DOHH2 (cell line): ENCODE data around the gene OTULINL.

Source experiments
- H3F3A ChIP-seq: fragments of 200-600 bp; sonication (generic), shearing (Covaris generic); 2 replicates; pipeline ENCODE4 v1.6.0; 2016; ENCODE audit warnings: antibody characterized with exemption, mild to moderate bottlenecking; ENCODE audit not compliant: control insufficient read depth, insufficient read depth
- H3K27ac ChIP-seq: fragments of 200-600 bp; sonication (generic); 2 replicates; pipeline ENCODE4 v1.5.1; 2014; ENCODE audit warnings: low read depth, mild to moderate bottlenecking, low read length, moderate library complexity
- H3K27me3 ChIP-seq: fragments of 200-600 bp; sonication (generic); 2 replicates; pipeline ENCODE4 v1.6.1; 2014; ENCODE audit warnings: mild to moderate bottlenecking, low read length, mixed read lengths; ENCODE audit not compliant: control insufficient read depth
- H3K36me3 ChIP-seq: fragments of 200-600 bp; sonication (generic); 2 replicates; pipeline ENCODE4 v1.6.1; 2014; ENCODE audit warnings: mild to moderate bottlenecking, low read length, moderate library complexity, mixed read lengths; ENCODE audit not compliant: control insufficient read depth
- H3K4me1 ChIP-seq: fragments of 200-600 bp; sonication (generic); 2 replicates; pipeline ENCODE4 v1.6.1; 2014; ENCODE audit warnings: mild to moderate bottlenecking, low read length, mixed read lengths; ENCODE audit not compliant: control insufficient read depth
- H3K4me2 ChIP-seq: fragments of 200-600 bp; sonication (generic); 2 replicates; pipeline ENCODE4 v1.6.0; 2014; ENCODE audit warnings: mild to moderate bottlenecking, low read length, moderate library complexity
- H3K4me3 ChIP-seq: fragments of 200-600 bp; sonication (generic); 2 replicates; pipeline ENCODE4 v1.5.1; 2014; ENCODE audit warnings: mild to moderate bottlenecking, low read length, mixed read lengths
- H3K79me2 ChIP-seq: fragments of 200-600 bp; sonication (generic); 2 replicates; pipeline ENCODE4 v1.6.1; 2014; ENCODE audit warnings: mild to moderate bottlenecking, low read length, mixed read lengths; ENCODE audit not compliant: control insufficient read depth
- H3K9me2 ChIP-seq: fragments of 200-600 bp; sonication (generic); replicated peaks from 2 replicates; pipeline ENCODE4 v1.6.1; 2014; ENCODE audit warnings: mild to moderate bottlenecking, low read length, mixed read lengths; ENCODE audit not compliant: control insufficient read depth
- H3K9me3 ChIP-seq: fragments of 200-600 bp; sonication (generic); 2 replicates; pipeline ENCODE4 v1.6.1; 2014; ENCODE audit warnings: antibody characterized with exemption, low read length, mixed read lengths; ENCODE audit not compliant: control insufficient read depth, insufficient read depth
- H4K20me1 ChIP-seq: fragments of 200-600 bp; sonication (generic); 2 replicates; pipeline ENCODE4 v1.6.0; 2014; ENCODE audit warnings: low read depth, mild to moderate bottlenecking, antibody characterized with exemption, low read length, moderate library complexity; ENCODE audit not compliant: control insufficient read depth, insufficient read depth
- EZH2phosphoT487 ChIP-seq: fragments of 200-600 bp; sonication (generic); IDR thresholded peaks from 2 replicates; pipeline ENCODE4 v1.6.1; 2017; ENCODE audit warnings: borderline replicate concordance, mild to moderate bottlenecking, antibody characterized with exemption, low read length, moderate library complexity, mixed read lengths
- TF ChIP-seq, protein P1 (sequence below): fragments of 200-600 bp; sonication (generic); IDR thresholded peaks from one replicate; pipeline ENCODE4 v1.5.1; 2014; ENCODE audit warnings: antibody characterized with exemption, mild to moderate bottlenecking, low read depth, low read length; ENCODE audit not compliant: poor library complexity, severe bottlenecking

Gene OTULINL

DNA sequence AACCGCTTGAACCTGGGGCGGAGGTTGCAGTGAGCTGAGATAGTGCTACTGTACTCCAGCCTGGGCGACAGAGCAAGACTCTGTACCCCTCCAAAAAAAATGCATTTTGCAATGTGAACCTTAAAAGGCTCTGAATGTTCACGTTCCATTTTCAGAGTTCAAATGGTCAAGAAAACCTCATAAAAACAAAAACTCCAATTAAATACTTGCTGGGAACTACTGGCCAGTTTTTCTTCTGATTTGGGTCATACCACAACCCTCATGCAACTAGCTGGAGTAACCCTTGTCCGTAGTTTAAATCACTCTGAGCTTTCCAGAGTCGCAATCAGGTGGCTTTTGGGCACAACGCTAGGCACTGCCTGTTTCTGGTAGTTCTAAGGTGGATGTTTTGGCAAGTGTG lies 2.3 kb upstream of the OTULINL start:
- Histone ChIP-seq H4K20me1 (no peaks in the 10 kb centered on the region), H3K36me3 (no peaks in the 10 kb centered on the region), H3K79me2 (no peaks in the 10 kb centered on the region), H3K4me1 (peaks cover 11% of the 10 kb centered on the region), H3K4me3 (no peak overlapping the region), H3K4me2 (no peak overlapping the region), H3K27ac (no peak overlapping the region), H3K9me3 (no peaks in the 10 kb centered on the region), H3F3A (no peaks in the 10 kb centered on the region), H3K9me2 (no peaks in the 10 kb centered on the region), H3K27me3 (peaks cover 45% of the 10 kb centered on the region)
- no peak for TF ChIP-seq EZH2phosphoT487
- TF ChIP-seq, protein P1, sequence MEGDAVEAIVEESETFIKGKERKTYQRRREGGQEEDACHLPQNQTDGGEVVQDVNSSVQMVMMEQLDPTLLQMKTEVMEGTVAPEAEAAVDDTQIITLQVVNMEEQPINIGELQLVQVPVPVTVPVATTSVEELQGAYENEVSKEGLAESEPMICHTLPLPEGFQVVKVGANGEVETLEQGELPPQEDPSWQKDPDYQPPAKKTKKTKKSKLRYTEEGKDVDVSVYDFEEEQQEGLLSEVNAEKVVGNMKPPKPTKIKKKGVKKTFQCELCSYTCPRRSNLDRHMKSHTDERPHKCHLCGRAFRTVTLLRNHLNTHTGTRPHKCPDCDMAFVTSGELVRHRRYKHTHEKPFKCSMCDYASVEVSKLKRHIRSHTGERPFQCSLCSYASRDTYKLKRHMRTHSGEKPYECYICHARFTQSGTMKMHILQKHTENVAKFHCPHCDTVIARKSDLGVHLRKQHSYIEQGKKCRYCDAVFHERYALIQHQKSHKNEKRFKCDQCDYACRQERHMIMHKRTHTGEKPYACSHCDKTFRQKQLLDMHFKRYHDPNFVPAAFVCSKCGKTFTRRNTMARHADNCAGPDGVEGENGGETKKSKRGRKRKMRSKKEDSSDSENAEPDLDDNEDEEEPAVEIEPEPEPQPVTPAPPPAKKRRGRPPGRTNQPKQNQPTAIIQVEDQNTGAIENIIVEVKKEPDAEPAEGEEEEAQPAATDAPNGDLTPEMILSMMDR = no peak

DNA sequence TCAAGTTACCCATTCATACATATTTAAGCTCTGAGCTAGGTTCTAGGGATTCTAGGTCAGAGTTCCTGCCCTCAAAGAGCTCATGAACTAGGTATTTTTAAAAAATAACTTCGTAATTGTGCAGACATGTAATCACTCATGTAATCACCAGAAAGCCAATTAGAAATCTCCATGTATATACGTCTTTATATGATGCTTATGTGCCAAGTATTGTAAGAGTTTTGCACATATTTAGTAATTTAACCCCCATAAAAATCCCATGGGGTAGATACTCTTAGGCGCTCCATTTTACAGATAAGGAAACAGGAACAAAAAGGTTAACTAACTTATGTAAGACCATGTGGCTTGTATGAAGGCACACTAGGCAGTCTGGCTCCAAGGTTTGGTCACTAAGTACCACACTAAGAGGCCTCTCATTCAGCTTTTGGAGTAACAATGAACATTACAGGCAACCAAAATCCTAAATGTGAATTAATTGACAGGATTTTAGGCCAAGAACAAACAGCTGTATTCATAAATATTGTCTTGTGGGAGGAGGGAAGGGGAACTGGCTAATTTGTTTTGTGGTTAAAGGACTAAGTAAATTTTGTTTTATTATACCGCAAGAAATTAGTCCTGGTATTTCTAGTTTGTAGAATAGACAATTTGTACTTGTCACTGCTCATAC lies 1.7 kb upstream of the OTULINL start:
- no peak overlapping the region for H3K27ac ChIP-seq
- H3K4me3 ChIP-seq = no peak overlapping the region
- peaks cover 49% of the 10 kb centered on the region for H3K27me3 ChIP-seq
- no peak overlapping the region for H3K4me2 ChIP-seq
- no peaks in the 10 kb centered on the region for H3K9me2 ChIP-seq
- no peaks in the 10 kb centered on the region for H3F3A ChIP-seq
- H3K9me3 ChIP-seq = no peaks in the 10 kb centered on the region
- H4K20me1 ChIP-seq = no peaks in the 10 kb centered on the region
- TF ChIP-seq EZH2phosphoT487 = no peak
- TF ChIP-seq, protein P1 = no peak
- no peaks in the 10 kb centered on the region for H3K79me2 ChIP-seq
- no peaks in the 10 kb centered on the region for H3K36me3 ChIP-seq
- H3K4me1 ChIP-seq = peaks cover 11% of the 10 kb centered on the region

DNA sequence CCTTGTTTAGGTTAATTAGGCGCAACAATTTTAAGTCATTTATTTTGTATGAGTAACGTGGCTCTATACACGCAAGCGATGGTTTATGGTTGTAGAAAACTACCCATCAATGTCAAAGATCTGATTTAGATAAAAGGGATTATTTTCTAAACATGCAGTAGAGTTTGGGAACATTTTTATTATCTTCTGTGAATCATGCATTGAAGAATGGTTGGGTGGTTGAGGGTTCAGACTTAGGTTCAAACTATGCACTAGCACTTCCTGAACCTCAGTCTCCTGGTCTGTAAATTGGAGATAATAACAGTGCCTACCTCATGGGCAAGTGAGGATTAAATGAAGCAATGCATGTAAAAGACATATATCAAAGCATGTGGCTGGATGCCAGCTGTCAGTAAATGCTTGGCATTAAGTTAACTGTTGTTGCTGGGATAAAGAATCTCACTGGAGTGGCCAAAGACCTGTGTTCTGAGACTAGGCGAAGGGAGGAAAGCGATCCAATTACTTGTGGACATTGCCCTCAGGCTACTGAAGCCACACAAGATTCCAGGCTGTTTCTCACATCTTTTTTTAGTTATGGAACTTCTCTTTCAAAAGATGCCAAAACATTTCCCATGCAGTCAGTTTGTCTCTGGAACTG lies 1.1 kb upstream of the OTULINL start:
- Histone ChIP-seq H3K4me3 (no peak overlapping the region), H3K9me2 (no peaks in the 10 kb centered on the region), H3K27ac (no peak overlapping the region), H3F3A (no peaks in the 10 kb centered on the region), H4K20me1 (no peaks in the 10 kb centered on the region), H3K4me1 (peaks cover 11% of the 10 kb centered on the region), H3K9me3 (no peaks in the 10 kb centered on the region), H3K36me3 (no peaks in the 10 kb centered on the region), H3K79me2 (no peaks in the 10 kb centered on the region), H3K27me3 (peaks cover 53% of the 10 kb centered on the region), H3K4me2 (no peak overlapping the region)
- no peak for TF ChIP-seq EZH2phosphoT487
- TF ChIP-seq, protein P1 = no peak
